OCI-LY1 (cell line): ENCODE measurements around the gene MYRF.

Experiments
- EZH2 ChIP-seq: fragments of 200-600 bp; sonication (generic), shearing (Covaris generic); IDR thresholded peaks from 2 replicates; pipeline ENCODE4 v1.8.0; 2017; ENCODE audit warnings: borderline replicate concordance, mixed run types, mild to moderate bottlenecking, antibody characterized with exemption, low read length, moderate library complexity, mixed read lengths
- TF ChIP-seq, protein P1 (sequence below): fragments of 200-600 bp; sonication (generic), shearing (Covaris generic); IDR thresholded peaks from 2 replicates; pipeline ENCODE4 v1.5.1; 2017; ENCODE audit warnings: mild to moderate bottlenecking, antibody characterized with exemption, low read length, moderate library complexity, mixed read lengths

GRCh38 chr11:61811831-61812230 lies 59.4 kb downstream of the MYRF start:
- TF ChIP-seq, protein P1, sequence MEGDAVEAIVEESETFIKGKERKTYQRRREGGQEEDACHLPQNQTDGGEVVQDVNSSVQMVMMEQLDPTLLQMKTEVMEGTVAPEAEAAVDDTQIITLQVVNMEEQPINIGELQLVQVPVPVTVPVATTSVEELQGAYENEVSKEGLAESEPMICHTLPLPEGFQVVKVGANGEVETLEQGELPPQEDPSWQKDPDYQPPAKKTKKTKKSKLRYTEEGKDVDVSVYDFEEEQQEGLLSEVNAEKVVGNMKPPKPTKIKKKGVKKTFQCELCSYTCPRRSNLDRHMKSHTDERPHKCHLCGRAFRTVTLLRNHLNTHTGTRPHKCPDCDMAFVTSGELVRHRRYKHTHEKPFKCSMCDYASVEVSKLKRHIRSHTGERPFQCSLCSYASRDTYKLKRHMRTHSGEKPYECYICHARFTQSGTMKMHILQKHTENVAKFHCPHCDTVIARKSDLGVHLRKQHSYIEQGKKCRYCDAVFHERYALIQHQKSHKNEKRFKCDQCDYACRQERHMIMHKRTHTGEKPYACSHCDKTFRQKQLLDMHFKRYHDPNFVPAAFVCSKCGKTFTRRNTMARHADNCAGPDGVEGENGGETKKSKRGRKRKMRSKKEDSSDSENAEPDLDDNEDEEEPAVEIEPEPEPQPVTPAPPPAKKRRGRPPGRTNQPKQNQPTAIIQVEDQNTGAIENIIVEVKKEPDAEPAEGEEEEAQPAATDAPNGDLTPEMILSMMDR, result no peak
- TF ChIP-seq EZH2, result no peak
